Fibroblast of peridontal ligament (primary cell): ENCODE data around the gene CNN2.

ENCODE experiments used
- DNase-seq: peaks from one replicate; pipeline ENCODE4 v3.0.0-alpha.2; 2010; ENCODE audit errors: extremely low read depth

Gene CNN2

GRCh38 chr19:1049106-1049505 lies 22.7 kb downstream of the CNN2 start:
- DNase-seq, result no peak

DNA sequence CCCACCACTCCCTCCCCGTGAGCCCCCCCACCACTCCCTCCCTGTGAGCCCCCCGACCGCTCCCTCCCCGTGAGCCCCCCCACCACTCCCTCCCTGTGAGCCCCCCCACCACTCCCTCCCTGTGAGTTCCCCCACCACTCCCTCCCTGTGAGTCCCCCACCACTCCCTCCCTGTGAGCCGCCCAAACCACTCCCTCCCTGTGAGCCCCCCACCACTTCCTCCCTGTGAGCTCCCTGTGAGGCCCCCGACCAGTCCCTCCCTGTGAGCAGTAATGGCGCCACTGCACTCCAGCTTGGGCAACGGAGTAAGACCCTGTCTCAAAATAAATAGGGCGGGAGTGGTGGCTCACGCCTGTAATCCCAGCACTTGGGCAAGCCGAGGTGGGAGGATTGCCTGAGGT lies 23.4 kb downstream of the CNN2 start:
- DNase-seq, result no peak

DNA sequence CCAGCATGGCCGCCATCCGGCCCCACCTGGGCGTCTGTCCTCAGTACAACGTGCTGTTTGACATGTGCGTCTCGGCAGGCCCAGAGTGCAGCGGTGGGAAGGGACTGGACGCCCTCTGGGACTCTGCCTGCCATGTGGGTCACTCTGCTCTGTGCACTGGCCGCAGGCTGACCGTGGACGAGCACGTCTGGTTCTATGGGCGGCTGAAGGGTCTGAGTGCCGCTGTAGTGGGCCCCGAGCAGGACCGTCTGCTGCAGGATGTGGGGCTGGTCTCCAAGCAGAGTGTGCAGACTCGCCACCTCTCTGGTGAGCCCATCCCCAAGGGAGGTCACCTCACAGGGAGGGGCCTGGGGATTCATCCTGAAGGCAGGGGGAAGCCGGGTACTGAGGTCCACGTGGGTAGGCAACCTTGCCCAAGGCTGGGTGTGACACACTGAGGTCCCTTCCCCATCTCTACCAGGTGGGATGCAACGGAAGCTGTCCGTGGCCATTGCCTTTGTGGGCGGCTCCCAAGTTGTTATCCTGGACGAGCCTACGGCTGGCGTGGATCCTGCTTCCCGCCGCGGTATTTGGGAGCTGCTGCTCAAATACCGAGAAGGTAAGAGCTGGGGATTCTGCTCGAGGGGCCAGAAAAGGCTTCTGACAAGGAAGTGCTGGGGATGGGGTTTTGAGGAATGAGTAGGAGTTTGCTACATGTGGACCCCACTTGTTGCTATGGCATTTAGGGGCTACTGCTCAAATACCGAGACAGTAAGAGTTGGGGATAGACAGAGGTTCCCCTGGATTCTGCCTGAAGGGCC lies 24.8 kb downstream of the CNN2 start:
- no peak for DNase-seq

- DNase-seq, result no peak
These were observed 25.4 kb downstream of the CNN2 start for GRCh38 chr19:1051791-1052190.

- DNase-seq, result no peak
These were observed 26.1 kb downstream of the CNN2 start for GRCh38 chr19:1052349-1052975.

DNA sequence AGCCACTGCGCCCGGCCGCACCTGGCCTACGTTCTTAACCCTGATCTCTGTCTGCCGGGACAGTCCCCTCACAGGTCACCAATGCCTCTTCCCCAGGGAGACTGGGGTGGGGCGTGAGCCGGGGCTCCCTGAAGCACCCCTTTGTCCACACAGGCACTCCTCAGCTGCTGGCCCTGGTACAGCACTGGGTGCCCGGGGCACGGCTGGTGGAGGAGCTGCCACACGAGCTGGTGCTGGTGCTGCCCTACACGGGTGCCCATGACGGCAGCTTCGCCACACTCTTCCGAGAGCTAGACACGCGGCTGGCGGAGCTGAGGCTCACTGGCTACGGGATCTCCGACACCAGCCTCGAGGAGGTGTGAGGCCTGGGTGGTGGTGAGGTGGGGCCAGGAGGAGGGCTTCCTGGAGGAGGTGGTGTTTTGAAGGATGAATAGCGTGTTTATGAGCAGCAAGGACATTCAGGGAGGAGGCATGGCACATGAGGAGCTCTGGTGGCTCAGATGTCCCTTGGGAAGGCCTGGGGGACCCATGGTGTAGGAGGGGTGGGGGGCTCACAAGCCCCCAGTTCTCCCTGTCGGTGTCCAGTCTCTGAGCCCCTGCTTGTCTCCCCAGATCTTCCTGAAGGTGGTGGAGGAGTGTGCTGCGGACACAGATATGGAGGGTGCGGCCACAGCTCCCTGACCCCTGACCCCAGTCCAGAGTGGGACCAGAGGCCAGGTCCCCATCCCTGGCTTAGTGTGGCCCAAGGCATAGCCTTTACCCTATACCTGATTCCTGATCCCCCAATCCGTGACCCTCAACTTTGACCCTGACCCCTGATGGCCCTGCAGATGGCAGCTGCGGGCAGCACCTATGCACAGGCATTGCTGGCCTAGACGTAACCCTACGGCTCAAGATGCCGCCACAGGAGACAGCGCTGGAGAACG lies 27.0 kb downstream of the CNN2 start:
- DNase-seq, result no peak

DNA sequence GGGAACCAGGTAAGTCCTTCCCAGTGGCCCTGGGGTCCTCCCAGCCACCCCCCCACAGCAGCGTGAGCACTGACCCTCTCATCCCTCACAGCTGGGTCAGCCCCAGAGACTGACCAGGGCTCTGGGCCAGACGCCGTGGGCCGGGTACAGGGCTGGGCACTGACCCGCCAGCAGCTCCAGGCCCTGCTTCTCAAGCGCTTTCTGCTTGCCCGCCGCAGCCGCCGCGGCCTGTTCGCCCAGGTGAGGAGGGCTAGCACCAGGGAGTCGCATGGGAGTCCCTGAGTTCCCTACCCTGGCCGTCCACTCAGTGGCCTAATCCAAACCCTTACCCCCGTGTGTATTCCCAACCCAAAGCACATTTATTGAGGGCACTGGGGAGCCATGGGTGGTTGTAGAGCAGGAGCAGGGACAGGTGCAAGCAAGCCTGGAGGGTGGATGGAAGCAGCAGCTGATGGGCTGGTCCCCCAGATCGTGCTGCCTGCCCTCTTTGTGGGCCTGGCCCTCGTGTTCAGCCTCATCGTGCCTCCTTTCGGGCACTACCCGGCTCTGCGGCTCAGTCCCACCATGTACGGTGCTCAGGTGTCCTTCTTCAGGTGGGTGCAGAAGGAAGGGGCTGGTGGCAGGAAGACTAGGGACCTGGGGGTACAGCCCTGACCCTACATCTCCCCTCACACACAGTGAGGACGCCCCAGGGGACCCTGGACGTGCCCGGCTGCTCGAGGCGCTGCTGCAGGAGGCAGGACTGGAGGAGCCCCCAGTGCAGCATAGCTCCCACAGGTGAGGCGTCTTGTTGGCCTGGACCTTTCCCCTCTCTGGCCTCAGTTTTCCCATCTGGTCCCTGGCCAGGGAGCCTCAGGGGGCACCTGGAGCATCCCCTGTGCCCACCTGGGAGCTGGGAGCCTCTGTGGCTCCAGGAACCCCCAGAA lies 28.0 kb downstream of the CNN2 start:
- DNase-seq, result no peak

- DNase-seq, result no peak
These were observed 28.6 kb downstream of the CNN2 start for GRCh38 chr19:1055028-1055425.

DNA sequence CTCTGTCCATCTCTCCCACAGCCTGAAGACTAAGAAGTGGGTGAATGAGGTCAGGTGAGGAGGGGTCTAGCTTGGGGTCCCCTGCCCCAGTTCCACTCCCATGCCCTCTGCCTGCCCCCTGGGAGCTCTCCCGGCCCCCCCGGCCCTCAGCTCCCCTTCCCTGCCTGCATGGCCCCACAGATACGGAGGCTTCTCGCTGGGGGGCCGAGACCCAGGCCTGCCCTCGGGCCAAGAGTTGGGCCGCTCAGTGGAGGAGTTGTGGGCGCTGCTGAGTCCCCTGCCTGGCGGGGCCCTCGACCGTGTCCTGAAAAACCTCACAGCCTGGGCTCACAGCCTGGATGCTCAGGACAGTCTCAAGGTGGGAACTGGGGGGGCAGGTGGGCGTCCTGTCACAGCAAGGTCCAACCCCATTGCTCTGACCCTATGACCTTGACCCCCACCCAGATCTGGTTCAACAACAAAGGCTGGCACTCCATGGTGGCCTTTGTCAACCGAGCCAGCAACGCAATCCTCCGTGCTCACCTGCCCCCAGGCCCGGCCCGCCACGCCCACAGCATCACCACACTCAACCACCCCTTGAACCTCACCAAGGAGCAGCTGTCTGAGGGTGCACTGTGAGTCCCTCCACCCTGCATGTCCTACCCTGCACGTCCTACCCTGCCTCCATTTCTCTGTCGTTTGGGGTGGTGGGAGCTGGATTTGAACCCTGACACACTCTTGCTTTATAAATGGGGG lies 29.6 kb downstream of the CNN2 start:
- no peak for DNase-seq

- peak; percentile 67 for DNase-seq
These were observed 30.9 kb downstream of the CNN2 start for GRCh38 chr19:1057176-1057855.

DNA sequence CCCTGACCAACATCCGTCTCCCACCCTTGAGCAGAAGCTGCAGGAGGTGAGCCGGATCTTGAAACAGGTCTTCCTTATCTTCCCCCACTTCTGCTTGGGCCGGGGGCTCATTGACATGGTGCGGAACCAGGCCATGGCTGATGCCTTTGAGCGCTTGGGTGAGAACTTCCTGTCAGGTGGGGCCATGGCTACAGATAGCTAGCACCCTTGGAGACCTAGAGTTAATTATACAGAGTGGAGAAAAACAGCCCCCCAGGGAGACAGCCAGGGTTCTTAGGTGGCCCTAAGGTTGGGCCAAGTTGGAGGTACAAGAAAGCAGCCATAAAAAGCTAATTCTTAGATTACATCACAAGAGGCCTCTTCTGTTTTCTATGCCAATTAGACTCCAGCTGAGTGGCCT lies 31.7 kb downstream of the CNN2 start:
- no peak for DNase-seq

DNA sequence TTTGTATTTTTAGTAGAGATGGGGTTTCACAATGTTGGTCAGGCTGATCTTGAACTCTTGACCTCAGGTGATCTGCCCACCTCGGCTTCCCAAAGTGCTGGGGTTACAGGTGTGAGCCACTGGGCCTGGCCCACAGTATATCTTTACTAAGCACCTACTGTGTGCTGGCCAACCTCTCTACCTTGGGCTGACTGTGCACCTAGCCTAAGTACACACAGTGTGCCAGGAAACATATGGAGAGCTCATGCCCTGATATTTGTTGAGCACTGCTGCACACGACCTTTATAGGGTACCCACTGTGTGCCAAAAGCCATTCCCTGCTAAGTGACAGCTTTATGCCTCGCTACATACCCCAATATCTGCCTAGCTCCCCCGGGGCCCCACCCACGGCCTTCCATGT lies 34.3 kb downstream of the CNN2 start:
- DNase-seq, result no peak

DNA sequence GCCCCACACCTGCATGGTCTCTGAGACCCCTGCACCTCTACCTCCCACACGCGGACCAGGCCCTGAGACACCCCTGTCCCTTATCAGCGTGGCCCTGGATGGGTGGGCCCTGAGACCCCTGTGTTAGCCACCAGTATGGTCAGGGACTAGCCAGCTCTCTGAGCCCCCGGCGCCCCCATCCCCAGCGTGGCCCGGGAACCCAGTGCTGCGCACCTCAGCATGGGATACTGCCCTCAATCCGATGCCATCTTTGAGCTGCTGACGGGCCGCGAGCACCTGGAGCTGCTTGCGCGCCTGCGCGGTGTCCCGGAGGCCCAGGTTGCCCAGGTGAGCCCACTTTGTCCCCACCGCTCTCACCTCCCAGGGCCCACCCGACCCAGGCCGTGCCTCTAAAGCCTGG lies 35.6 kb downstream of the CNN2 start:
- DNase-seq, result no peak

- DNase-seq, result no peak
These were observed 36.1 kb downstream of the CNN2 start for GRCh38 chr19:1062387-1063029.

- no peak for DNase-seq
These were observed 36.9 kb downstream of the CNN2 start for GRCh38 chr19:1063030-1063908.

DNA sequence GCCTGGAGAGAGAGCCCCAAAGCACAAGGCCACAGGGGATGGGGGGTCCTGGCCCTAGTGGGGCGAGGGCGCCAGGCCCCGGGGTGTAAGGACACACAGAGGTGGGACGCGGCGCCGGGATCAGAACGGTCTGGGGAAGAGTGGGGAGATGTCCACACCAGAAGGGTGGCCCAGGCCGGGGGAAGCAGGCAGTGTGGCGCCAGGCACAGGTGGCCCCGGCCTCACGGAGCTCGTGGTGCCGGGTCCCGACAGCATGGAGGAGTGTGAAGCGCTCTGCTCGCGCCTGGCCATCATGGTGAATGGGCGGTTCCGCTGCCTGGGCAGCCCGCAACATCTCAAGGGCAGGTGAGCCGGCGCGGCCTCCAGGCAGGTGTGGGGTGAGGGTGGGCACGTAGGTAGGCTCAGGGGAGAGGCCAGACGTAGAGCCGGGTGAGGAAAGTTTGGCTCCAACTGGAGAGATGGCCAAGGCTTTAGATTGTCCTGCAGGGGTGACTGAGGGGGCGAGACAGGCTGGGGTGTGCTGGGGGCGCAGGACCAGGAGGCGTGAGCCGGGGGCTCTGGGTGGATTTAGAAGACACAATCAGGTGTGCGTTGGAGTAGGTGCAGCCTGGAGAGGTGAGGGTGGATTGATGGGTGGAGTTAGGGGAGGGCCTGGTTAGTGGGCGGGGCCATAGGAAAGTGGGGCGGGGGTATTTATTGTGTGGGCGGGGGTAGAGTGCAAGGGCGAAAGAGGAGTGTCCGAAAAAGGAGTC lies 37.7 kb downstream of the CNN2 start:
- DNase-seq, result no peak

DNA sequence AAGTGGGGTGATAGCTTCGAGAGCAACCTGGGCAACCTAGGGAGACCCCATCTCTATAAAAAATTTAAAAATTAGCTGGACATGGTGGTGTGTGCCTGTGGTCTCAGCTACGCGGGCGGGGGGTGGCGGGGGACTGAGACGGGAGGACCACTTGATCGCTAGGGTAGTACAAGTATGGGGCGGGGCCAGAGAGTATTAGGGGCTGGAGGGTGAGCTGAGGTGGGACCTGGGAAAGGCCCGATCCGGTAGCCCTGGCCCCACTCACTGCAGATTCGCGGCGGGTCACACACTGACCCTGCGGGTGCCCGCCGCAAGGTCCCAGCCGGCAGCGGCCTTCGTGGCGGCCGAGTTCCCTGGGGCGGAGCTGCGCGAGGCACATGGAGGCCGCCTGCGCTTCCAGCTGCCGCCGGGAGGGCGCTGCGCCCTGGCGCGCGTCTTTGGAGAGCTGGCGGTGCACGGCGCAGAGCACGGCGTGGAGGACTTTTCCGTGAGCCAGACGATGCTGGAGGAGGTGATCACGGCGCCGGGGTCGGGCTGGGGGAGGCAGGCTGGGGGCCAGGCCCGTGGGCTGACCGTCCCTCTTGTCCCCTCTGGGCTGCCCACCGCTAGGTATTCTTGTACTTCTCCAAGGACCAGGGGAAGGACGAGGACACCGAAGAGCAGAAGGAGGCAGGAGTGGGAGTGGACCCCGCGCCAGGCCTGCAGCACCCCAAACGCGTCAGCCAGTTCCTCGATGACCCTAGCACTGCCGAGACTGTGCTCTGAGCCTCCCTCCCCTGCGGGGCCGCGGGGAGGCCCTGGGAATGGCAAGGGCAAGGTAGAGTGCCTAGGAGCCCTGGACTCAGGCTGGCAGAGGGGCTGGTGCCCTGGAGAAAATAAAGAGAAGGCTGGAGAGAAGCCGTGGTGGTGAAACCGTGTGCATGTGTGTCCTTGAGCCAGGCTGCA lies 38.5 kb downstream of the CNN2 start:
- peak; percentile 53 for DNase-seq
